DMS 273 treated with DMSO at 0.1 percent for 48 hours (cell line): Measurements from ENCODE around the gene DDAH1.

Source experiments
- DNase-seq: peaks from one replicate; lab custom pipeline; 2025; lab: John Stamatoyannopoulos, UW

DDAH1 gene

GRCh38 chr1:85393490-85393889 lies 71.5 kb downstream of the DDAH1 start:
- DNase-seq, result no peak

GRCh38 chr1:85388416-85388815 lies 76.5 kb downstream of the DDAH1 start:
- DNase-seq, result no peak

DNA sequence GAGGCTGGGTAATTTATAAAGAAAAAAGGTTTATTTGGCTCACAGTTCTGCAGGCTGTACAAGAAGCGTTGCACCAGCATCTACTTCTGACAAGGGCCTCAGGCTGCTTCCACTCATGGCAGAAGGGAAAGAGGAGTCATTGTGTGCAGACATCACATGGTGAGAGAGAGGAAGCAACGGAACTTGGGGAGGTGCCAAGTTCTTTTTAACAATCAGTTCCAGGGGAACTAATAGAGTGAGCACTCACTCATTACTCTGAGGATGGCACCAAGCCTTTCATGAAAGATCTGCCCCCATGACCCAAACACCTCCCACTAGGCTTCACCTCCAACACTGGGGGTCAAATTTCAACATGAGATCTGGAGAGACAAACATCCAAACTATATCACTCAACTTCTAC lies 77.2 kb downstream of the DDAH1 start:
- no peak for DNase-seq

DNA sequence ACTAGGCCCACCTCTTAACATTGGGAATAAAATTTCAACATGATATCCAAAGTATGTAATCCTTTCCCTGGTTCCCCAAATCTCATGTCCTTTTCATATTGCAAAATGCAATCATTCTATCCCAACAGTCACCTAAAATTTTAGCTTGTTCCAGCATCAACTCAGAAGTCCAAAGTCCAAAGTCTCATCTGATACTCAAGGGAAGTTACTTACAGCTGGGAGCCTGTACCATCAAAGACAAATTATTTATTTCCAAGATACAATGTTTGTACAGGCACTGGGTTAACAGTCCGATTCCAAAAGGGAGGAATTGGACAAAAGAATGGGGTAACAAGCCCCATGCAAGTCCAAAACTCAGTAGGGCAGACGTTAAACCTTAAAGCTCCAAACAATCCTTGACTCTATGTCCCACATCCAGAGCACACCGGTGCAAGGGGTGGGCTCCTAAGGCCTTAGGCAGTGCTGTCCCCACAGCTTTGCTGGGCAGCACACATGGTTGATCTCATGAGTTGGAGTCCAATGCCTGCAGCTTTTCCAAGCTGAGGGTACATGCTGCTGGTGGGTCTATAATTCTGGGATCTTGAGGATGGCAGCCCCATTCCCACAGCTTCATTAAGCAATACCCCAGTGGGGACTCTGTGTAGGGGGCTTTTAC lies 78.8 kb downstream of the DDAH1 start:
- DNase-seq, result no peak

DNA sequence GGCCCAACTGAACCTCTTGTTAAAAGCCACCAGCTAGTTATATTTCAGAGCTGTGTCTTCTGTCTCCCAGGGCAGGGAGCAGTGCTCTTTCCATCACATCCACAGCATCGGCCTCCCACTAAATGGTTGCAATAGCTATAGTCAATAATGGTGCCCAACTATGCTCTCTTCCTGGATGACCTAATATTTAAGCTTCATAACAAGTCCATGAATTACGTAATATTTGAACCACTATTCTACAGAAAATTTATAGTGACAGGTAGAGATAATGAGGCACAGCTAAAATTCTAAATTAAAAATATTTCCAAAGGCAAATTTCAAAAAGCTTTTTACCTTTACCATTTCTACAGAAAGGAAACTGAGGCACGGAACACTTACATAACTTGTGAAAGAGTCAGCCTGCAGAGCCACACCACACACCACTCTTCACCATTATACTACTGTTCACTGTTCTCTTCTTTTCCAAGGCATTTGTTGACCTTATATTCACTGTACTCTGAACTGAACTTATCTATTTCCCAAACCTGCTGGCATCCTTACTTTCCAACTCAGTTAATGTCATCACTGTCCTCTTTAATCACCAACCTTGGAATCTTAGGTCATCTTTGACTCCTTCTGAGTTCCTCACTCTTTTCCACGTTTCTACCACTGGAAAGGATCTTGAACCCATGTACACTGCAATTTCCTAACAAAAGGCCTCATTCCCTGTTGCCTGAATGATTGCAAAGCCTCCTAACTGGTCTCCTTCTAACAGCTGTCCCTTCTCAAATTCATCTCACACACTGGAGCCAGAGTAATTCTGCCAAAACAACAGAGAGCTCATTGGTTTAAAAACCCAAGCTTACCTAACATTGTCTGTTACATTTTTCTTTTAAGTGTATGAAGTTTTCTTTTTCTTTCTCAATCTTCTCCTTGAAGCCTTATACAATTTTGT lies 85.5 kb downstream of the DDAH1 start:
- DNase-seq, result no peak

DNA sequence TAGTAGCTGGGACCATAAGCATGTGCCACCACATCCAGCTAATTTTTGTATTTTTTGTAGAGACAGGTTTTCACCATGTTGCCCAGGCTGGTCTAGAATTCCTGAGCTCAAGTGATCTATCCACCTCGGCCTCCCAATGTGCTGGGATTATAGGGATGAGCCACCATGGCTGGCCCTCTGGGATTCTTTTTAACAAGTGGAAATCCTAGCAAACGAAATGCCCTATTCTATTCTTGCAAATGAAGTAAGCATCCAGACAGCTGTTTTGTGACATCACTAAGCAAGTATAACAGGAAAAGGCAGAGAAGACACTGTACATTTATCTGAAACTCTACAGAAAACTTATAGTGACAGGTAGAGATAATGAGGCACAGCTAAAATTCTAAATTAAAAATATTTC lies 86.4 kb downstream of the DDAH1 start:
- DNase-seq, result no peak

GRCh38 chr1:85376356-85376755 lies 88.6 kb downstream of the DDAH1 start:
- no peak for DNase-seq

DNA sequence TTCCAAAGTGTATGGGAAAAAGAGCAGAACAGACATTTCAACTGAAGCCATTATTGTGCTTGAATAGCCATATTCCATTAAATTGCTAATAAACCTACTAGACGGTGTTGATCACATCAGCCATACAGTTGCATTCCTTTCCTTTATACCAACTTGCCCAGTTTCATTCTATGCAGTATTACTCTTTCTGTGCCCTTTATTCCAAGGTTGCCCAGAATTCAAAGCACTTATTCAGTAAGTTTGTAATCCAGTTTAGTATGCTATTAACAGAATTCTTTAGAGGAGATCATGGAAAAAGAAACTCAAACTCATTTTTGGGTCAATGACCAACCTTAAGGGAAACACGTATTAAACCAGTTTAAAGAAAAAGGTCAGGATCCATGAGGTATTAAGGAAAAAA lies 89.5 kb downstream of the DDAH1 start:
- DNase-seq, result no peak

DNA sequence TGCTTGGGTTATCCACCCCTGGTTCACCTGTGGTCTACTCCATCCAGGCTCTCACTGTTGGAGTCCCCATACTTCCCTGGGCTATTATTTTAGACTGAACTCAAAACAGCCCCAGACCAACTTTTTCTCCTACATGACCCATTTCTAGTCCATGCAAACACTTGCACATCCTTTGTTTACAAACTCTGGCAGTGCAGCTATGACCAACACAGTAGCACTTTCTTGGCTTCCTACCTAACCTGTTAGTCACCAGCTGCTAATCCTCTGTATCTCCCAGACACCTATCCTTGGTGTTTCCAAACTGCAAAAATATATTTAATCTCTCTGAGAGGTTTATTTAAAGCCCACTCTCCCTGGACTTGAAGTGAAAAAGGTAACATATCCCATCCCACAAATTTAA lies 90.8 kb downstream of the DDAH1 start:
- no peak for DNase-seq

- DNase-seq, result no peak
These were observed 91.6 kb downstream of the DDAH1 start for GRCh38 chr1:85373378-85373708.

DNA sequence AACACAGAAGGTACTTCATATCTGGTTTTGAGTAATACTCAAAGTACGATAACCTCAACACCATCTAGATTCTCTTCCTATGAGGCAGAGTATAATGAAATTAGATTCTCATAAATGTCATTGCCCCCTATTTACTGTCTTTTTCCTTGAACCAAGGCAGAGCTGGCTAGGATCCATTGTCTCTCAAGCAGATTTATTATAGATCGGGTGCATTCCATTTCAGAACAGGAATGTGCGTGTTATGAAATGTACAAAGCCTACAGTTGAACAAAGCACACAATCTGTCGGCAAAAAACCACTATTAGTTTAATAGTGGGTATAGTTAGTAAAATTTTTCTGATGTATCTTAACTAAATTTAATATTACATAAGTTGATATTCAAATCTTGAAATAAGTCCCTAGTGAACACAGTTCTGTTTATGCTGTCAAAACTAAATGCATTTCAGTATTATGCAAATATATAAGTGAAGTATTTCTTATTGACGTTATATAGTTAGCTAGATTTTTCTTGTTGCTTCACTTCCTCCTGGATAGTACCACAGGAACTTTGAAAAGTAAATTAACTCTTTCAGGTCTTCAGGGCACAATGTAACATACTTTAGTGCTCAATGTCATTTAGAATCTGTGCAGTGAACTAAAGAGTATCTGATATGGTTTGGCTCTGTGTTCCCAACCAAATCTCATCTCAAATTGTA lies 92.1 kb downstream of the DDAH1 start:
- DNase-seq, result no peak

DNA sequence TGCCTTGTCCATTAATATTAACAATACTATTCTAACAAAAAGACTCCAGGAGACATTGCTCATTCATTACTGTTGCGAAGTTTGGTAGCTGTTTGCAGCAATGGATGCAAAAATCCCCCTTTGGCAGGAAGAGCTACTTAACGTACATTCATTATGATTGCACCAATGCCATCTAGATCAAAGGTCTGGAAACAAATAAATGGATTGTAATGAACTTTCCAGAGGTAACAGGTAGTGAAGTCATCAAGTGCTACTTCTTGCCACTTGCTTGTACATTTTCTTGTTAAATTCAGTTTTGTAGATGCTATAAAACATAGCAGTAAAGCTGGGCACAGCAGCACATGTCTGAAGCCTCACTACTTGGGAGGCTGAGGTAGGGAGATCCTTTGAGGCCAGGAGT lies 93.9 kb downstream of the DDAH1 start:
- DNase-seq, result no peak

DNA sequence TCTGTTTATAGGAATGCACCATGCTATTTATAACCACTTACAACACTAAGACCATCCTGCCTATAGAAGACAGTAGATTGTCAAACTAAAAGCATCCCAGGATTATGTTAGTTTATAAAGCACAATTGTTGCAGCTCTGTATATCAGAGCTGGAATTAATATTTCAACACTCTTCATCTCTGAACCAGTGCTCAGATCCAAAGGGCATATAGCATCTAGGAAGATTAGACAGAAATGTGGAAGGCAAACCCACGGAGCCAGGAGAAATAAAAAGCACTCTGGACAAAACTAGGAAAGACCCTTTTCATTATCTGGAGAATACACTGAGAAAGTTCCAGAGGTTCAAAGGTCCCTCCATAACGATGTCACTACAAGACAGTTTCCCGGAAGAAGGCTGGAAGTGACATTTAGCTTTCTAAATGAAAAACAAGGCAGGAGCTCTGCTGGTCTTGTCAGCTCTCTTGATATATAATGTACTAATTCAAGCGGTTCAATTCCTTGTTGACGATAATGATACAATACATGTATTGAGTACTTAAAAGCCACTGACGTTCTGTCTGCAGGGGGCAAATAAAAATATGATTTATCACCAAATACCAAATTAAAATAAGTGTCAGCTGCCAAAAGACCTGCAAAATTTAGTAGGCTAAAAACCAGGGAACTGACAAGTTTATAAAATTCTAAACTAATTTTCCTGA lies 96.7 kb downstream of the DDAH1 start:
- no peak for DNase-seq

DNA sequence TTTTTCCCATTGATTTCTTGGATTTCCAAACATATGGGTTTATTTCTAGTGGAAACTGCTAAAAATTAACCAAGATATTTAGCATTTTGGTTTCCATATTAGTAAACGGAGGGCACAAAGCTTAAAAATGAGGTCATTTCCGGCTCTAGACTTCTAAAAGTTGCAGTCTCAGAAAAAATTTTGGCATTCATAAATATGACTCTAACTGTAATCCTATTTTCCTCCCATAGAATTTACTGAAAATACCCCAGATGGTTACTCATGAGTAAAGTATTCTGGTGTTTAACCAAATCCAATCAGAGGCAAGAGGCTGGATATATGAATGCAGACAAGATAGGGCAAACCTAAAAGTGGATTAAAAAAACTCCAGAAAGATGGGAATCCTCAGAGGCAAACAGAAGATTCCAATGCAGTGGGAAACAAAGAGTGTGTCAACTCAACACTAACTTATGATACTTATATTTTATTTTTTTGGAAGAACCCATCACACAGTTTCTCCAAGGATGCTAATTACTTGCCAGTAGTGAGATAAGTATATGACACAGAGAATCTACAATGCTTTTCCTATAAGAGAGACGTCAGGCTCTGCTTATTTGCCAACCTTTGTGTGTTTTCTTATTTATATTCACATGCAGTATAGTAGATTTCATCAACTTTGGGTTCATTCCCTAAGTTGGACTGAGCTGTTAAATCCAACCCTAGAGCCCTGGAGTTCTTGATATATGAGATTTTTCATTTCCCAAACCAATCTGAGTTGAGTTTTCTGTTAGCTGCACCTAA lies 98.4 kb downstream of the DDAH1 start:
- no peak for DNase-seq

GRCh38 chr1:85365851-85366250 lies 99.1 kb downstream of the DDAH1 start:
- no peak for DNase-seq

DNA sequence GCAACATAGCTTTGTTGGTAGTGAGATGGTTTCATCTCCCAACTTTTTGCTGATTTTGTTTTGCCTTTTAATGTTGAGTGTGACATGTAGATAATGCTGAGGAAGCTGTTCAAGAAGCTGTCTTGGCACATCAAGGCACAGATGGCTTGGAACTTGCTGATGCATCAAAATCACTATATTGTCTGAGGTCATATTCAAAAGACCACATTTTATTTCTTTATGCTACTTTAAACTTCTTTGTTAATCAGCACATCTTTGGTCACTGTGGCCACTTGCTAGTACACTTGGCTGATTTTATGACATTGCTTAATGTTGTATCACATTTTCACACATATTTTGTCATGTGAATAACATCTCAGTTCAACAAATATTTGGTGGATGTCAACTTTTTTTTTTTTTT lies 101.4 kb downstream of the DDAH1 start:
- DNase-seq, result no peak

GRCh38 chr1:85363092-85363491 lies 101.9 kb downstream of the DDAH1 start:
- no peak for DNase-seq

DNA sequence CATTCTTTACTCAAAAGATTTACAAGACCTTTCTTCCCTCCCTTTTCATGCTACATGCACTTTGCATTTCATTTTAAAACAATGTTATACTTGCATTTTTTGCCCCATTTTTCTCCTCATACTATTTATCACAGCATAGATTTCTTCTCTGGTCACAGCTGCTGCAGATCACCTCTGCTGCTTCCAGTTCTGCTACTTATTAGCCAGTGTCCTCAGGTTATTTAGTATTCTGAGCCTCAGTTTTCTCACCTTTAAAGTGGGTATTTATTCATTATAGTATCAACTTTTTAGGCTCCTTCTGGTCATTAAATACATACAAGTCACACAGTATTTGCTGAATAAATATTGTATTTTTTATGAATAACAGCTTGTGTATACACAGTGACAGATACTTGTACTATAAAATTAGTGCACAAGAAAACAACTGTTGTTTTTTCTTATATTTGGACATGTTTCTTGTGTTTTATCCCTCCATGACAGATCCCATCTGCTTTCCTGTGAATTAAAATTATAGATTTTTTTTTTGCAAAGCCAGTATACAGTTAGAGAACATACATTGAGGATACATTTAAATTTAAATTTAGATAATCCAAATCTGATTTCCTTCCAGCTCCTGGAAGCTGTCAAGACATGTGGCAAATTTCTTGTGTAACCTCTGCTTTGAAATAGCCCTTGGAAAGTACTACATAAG lies 103.2 kb downstream of the DDAH1 start:
- DNase-seq, result no peak

GRCh38 chr1:85360730-85361493 lies 104.0 kb downstream of the DDAH1 start:
- DNase-seq, result no peak
